NB4 (cell line): Measurements from ENCODE around the gene NHSL1.

Experiments
- DNase-seq: peaks from one replicate; pipeline ENCODE4 v3.0.0; 2010; ENCODE audit warnings: low read depth
- H3K4me3 ChIP-seq: one replicate; pipeline ENCODE4 v1.5.1; 2011; ENCODE audit warnings: mild to moderate bottlenecking, low read depth, low read length, moderate library complexity
- MYC ChIP-seq: IDR thresholded peaks from 2 replicates; pipeline ENCODE4 v1.6.1; 2011; ENCODE audit warnings: low read depth, low read length
- POLR2A ChIP-seq: IDR thresholded peaks from 2 replicates; pipeline ENCODE4 v1.6.1; 2011; ENCODE audit warnings: mild to moderate bottlenecking; ENCODE audit not compliant: insufficient read length; ENCODE audit errors: extremely low read depth
- TF ChIP-seq, protein P1 (sequence below): IDR thresholded peaks from 2 replicates; pipeline ENCODE4 v1.6.1; 2011; ENCODE audit warnings: low read depth, low read length
- TF ChIP-seq, protein P2 (sequence below): IDR thresholded peaks from one replicate; pipeline ENCODE4 v1.5.1; 2012; ENCODE audit warnings: low read depth, low read length

The NHSL1 gene

DNA sequence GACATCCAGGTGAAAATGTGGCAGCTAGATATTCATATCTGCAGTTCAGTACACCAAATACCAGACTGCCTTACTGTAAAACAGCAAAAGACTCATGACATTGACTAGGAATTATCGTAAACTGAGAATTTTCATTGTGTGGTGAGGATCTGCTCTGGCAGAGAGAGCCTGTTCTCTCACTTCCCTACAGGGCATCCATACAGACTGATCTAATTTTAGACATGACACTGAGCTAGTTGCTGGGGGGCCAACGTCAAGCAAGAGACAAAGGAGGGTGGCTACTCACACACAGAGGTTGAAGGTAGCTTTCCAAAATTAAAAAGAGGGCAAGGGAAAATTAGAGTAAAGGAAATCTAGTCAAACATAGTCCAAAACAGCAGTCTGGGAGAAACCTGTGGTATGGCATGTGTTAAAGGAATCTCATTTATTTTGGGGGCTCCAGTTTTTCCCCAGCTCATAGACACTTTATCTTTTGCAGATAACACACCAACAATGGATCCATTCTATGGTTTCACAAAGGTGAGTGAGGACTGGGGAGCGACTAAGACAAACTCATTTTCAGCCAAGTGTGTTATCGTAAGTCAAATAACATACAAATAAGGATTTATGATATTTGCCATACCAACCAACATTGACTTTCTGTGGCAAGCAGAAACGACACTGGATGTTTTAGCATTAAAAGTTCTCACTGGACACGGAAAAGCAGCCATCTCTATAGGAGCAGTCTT, 36.6 kb upstream of the NHSL1 start:
- no peak overlapping the region for H3K4me3 ChIP-seq
- TF ChIP-seq, protein P1, sequence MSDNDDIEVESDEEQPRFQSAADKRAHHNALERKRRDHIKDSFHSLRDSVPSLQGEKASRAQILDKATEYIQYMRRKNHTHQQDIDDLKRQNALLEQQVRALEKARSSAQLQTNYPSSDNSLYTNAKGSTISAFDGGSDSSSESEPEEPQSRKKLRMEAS: no peak
- no peak for TF ChIP-seq MYC
- TF ChIP-seq, protein P2, sequence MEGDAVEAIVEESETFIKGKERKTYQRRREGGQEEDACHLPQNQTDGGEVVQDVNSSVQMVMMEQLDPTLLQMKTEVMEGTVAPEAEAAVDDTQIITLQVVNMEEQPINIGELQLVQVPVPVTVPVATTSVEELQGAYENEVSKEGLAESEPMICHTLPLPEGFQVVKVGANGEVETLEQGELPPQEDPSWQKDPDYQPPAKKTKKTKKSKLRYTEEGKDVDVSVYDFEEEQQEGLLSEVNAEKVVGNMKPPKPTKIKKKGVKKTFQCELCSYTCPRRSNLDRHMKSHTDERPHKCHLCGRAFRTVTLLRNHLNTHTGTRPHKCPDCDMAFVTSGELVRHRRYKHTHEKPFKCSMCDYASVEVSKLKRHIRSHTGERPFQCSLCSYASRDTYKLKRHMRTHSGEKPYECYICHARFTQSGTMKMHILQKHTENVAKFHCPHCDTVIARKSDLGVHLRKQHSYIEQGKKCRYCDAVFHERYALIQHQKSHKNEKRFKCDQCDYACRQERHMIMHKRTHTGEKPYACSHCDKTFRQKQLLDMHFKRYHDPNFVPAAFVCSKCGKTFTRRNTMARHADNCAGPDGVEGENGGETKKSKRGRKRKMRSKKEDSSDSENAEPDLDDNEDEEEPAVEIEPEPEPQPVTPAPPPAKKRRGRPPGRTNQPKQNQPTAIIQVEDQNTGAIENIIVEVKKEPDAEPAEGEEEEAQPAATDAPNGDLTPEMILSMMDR: no peak
- TF ChIP-seq POLR2A: no peak
- no peak for DNase-seq

DNA sequence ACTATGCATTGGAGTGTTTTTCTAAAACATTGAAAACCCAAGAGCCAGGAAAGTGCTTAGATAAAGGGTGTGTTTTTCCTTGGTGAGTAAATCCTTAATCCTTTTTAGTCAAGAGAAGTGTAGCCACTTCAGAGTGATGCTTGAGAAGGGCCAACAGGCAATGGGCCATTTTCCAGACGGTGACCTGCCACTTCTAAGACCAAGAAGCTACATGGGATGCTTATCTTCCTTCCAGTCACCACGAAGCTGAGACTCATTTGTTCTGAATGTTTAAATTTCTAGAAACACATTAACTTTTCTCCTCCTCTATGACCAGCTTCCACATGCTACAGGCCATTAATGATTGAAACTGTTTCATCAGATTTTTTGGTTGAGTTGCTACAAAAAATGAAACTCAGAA, 34.4 kb upstream of the NHSL1 start:
- no peak for DNase-seq
- H3K4me3 ChIP-seq: no peak overlapping the region
- TF ChIP-seq, protein P2: no peak
- no peak for TF ChIP-seq POLR2A
- no peak for TF ChIP-seq MYC
- TF ChIP-seq, protein P1: no peak

DNA sequence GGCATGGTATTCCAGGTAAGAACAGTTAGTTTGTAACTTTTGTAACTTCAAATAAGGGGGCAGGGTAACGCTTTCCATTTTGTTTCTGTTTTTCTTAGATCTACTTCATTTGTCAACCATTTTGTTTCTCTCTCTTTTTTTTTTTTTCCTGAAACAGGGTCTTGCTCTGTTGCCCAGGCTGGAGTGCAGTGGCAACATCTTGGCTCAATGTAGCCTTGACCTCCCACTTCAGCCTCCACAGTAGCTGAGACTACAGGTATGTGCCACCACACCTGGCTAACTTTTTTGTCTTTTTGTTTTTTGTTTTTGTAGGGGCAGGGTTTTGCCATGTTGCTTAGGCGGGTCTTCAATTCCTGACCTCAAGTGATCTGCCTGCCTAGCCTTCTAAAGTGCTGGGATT, 32.1 kb upstream of the NHSL1 start:
- DNase-seq: no peak
- TF ChIP-seq POLR2A (no peak), MYC (no peak)
- TF ChIP-seq, protein P1: no peak
- TF ChIP-seq, protein P2: no peak
- no peak overlapping the region for H3K4me3 ChIP-seq

DNA sequence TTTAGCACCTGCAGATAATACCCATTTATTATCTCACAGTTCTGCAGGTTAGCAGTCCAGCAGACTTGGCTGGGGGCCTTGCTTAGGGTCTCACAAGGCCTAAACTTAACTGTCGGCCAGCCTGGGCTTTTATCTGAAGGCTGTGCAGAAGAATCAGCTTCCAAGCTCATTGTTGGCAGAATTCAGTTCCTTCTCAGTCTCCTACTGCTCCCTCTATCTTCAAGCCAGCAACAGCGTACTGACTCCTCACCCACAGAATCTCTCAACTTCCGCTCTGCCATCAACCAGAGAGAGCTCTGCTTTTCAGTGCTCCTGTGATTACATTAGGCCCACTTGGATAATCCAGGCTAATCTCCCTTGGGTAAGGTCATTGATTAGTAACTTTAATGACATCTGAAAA, 30.2 kb upstream of the NHSL1 start:
- TF ChIP-seq, protein P2: no peak
- TF ChIP-seq MYC (no peak), POLR2A (no peak)
- TF ChIP-seq, protein P1: no peak
- DNase-seq: no peak
- H3K4me3 ChIP-seq: no peak overlapping the region

DNA sequence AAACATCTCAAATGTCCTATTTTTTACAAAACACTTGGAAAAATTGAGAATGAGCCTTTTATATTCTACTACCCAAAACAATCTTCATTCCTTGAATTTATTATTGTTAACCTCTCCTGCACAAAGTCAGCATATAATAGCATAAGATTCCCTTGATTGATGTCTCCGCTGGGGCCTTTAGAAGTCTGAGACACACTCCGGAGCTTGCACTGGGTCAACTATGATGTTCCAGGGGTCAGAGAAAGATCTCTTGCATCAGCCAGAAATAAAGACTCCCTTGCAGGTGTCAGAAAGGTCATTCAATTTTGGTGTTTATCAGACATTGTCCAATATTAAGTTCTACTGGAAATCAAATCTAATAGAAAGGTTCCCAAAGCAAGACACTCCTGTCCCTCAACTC, 29.7 kb upstream of the NHSL1 start:
- no peak overlapping the region for H3K4me3 ChIP-seq
- no peak for DNase-seq
- TF ChIP-seq POLR2A (no peak), MYC (no peak)
- TF ChIP-seq, protein P2: no peak
- TF ChIP-seq, protein P1: no peak
